Measurements from ENCODE around the gene RGS19.

DNA sequence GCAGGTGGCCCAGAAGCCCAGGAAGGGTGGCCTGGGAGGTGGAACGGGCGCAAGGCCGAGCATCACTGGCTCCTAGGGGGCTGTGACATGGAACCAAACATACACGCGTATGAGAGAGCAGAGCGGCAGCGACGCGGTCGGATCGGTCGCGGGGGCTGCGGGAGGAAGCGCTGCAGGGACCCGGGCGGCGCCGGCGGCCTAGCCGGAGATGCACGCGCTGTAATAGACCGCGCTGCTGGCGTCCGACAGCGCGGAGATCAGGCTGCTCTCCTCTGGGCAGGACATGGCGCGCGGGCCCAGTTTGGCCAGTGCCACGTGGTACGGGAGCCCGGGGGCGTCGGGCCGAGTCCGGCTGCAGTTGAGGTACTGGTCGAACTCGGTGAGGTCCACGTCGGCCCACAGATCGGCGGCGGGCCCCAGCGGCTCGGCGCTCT, 31.3 kb downstream of the RGS19 start:
- no peak for TF ChIP-seq TAF1 (IDR thresholded peaks at IDR 0.05; ENCODE audit: low read depth)
- no peak for TF ChIP-seq RAD21 (IDR thresholded peaks at IDR 0.05; ENCODE audit: low read depth)
- TF ChIP-seq FOXM1 (IDR thresholded peaks at IDR 0.05; ENCODE audit: borderline replicate concordance, low read depth) = no peak
- no peak for TF ChIP-seq NFIC (IDR thresholded peaks at IDR 0.05)
- TF ChIP-seq ZBTB7A (IDR thresholded peaks at IDR 0.05; ENCODE audit: low read depth) = no peak
- no peak for TF ChIP-seq CREB1 (IDR thresholded peaks at IDR 0.05; ENCODE audit: low read depth)
- no peak for TF ChIP-seq CEBPB (IDR thresholded peaks at IDR 0.05)
- no peak for TF ChIP-seq EP300 (IDR thresholded peaks at IDR 0.05; ENCODE audit: borderline replicate concordance)
- TF ChIP-seq REST (IDR thresholded peaks at IDR 0.05; ENCODE audit: low read depth) = no peak
- TF ChIP-seq, protein P1, sequence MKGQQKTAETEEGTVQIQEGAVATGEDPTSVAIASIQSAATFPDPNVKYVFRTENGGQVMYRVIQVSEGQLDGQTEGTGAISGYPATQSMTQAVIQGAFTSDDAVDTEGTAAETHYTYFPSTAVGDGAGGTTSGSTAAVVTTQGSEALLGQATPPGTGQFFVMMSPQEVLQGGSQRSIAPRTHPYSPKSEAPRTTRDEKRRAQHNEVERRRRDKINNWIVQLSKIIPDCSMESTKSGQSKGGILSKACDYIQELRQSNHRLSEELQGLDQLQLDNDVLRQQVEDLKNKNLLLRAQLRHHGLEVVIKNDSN (IDR thresholded peaks at IDR 0.05) = peak; percentile 45; the same call in 1 of the 2 replicates
